IPS-11a (cell line): ENCODE measurements around the gene TBRG4.
"Not testable (repeated sequence)": the region's sequence is repeated elsewhere in the genome, so short reads cannot be mapped to it uniquely, and the experiment has no call there.

Experiments
- H3K4me3 ChIP-seq: one replicate; pipeline ENCODE4 v1.5.1; 2013; ENCODE audit warnings: low read depth, low read length, control low read depth

The TBRG4 gene

DNA sequence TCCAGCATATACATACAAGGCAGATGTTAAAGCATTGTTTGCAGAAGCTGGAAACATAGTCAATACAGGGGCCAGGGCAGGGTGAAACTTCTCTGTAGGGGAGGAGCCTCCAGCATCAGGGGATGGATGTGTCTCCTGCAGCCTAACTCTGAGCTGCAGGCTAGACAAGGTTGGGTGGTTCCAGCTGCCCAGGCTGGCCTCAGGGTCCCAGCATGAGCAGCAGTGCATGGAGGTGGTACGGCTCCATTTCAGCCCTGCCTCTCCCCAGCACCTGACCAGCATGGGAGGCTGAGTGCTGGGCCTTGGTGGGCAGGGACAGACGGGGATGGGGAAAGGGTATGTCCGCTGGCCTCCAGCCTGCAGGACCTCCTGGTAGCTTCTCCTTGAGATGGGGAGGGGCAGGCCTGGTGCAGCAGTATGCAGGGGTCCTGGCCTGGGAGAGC, 7.4 kb upstream of the TBRG4 start:
- H3K4me3 ChIP-seq = no peak overlapping the region

DNA sequence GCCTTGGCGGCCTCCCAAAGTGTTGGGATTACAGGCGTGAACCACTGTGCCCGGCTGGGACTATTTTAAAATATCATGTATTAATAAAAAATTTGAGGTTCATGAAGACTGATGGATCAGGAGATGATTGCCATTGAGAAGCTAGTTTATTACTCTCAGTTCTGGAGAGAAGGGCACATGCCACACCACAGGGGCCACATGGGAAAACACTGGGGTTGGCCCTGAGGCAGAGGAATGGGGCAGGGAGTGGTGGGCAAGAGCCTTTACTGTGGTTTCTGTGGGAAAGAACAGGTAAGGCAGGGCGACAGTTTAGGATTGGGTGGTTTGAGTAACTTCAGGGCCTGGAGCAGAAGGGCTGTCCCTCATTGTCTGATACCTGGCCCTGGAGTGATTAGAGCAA, 6.8 kb upstream of the TBRG4 start:
- H3K4me3 ChIP-seq = no peak overlapping the region

DNA sequence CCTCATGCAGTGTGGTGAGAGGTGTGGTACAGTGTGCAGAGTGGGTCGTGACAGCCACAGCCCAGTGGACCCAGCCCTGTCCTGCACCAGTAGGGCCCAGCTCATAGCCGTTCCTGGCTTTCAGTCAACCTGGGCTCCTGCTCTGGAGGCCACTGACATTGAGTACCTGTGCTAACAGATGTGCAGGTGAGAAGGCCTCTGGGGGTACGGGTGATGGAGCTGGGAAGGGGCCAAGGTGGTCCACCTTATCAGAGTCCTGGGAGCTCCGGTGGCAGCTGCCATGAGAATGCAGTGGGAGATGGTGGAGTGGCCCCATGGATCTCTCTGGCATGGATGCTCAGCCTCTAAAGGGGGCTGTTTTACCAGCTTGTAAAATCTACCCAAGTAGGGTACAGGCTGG, 6.1 kb upstream of the TBRG4 start:
- no peak overlapping the region for H3K4me3 ChIP-seq

DNA sequence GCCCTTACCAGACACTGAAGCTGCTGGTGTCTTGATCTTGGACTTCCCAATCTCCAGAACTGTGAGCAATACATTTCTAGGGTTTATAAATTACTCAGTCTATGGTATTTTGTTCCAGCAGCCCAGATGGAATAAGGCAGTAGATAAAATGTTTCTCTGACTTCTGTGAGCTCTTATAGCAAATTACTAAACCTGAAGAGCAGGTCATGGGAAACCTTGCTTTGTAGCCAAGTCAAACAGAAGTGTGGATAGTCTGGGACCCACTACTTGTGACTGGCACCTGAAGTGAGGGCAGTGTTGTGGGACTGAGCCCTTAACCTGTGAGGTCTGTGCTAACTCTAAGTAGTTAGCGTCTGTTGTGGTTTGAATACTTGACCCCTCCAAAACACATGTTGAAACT, 4.6 kb upstream of the TBRG4 start:
- no peak overlapping the region for H3K4me3 ChIP-seq

DNA sequence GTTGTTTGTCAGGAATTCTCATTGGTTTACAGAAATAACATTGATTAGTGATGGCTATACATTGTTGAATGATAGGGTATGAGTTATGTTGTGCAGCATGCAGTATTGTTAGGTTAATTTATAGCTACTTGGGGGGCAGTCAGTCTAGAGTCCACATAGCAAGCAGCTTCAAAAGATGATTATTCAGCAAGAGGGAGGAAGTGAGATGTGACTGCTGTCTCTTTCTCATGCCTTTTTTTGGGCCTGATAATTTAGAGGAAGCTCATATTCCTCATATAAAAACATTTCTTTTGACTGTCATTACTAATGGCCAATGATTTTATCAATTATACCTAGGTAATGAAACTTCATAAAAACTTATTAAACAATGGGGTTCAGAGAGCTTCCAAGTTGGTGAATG, 3.4 kb upstream of the TBRG4 start:
- no peak overlapping the region for H3K4me3 ChIP-seq

DNA sequence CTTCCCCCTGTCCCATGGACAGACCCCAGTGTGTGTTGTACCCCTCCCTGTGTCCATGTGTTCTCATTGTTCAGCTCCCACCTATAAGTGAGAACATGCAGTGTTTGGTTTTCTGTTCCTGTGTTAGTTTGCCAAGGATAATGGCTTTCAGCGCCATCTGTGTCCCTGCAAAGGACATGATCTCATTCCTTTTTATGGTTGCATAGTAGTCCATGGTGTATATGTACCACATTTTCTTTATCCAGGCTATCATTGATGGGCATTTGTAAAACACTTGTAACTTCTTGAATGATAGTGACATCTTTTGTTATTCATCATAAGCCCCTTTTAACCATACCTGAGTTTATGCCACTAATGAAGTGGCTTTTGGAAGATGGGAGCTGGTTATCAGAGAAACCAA, 2.8 kb upstream of the TBRG4 start:
- not testable (repeated sequence) for H3K4me3 ChIP-seq

DNA sequence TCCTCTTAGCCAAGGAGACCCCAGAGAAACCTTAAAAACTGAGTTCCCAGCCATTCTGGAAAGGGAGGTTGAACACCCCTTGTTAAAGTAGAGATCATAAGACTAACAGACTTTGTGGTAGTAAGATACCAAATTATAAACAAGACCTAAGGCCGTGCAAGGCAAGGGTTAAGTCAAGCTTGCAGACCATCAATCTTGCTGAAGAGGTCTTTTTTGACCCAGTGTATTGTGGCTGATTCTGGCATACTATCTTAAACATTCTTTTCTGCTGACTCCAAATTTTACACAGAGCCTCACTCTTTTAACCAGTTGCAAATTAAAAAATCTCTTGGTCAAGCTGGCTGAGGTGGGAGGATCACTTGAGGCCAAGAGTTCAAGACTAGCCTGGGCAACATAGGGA, 1.2 kb upstream of the TBRG4 start:
- peak overlapping the region; percentile 100 for H3K4me3 ChIP-seq

DNA sequence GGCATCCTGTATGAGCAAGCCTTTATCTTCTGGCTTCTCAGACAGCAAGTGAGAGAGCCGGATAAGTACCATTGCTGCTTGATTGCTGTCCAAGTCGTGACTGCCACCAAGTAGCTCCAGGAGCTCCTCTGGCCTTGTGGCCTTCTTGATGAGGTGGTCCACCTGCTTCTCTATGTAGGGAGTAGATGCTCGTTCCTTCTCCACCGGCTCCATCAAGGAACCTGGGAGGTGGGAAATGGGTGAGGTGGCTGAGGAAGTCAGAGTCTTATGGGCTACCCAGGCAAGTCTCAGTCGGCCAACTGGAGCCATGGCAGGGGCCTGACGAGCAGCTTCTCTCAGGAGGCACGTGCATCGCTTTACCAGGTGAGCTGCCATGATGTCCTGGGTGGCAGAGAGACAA, 2.6 kb downstream of the TBRG4 start:
- H3K4me3 ChIP-seq = no peak overlapping the region

DNA sequence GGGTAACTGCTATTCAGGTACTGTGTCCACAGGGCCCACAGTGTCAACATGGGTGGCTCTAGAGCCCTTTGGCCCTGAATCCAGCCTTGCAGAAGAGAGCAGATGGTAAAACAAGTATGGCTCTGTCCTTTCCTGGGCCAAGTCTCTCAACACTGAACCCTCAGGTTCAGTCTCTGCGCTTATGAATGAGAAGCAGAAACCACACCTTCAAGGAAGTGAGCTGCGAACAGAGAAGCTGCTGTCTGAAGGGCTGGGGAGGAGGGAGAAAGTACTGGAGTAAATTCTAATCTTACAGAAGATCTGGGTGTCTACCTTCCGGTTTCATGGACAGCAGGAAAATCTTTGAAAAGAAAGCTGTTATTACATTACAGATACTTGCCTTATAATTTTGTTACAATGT, 4.1 kb downstream of the TBRG4 start:
- H3K4me3 ChIP-seq = no peak overlapping the region

DNA sequence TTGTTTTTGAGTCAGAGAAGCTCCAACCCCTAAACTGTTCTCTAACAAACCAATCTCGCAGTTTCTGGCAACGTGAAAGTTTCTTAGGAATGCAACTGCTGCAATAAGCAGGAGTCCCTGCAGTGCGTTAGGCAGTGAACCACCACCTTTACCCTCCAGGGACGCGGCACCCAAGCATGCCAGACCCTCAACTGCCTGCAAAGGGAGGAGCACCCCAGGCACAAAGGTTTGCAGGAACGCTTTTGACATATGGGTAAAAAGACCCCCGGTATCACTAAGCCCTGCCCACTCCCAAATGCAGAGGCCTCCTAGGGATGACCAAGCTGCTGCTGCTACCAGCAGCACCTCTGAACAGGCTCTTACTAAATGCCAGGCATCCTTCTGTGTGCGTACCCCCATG, 4.7 kb downstream of the TBRG4 start:
- H3K4me3 ChIP-seq = no peak overlapping the region

DNA sequence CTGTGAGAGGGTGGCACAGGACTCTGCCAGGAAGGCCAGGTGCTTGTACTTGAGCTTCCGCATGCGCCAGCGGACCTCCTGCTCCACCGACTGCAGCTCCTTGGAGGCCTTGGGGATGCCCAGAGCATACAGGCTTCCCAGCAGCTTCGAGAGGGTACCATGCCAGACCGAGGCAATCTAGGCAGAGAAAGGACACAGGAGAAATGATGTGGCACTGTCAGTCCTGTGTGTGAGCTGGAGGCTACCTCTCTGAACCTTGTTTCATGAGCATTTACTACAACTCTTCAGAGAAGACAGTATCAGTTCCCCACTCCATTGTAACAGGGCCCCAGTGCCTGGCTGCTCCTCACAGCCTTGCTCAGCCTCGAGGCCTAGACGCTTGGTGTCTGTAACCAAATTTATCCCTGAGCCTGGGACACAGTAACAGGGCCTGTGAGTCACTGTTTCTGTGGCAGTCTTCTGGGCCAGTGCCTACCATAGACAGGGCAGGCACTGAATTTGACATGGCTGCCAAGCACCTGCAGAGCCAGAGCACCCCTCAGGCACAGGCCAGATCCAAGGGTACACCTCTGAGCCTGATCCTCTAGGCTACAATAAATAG, 5.8 kb downstream of the TBRG4 start:
- H3K4me3 ChIP-seq = no peak overlapping the region

DNA sequence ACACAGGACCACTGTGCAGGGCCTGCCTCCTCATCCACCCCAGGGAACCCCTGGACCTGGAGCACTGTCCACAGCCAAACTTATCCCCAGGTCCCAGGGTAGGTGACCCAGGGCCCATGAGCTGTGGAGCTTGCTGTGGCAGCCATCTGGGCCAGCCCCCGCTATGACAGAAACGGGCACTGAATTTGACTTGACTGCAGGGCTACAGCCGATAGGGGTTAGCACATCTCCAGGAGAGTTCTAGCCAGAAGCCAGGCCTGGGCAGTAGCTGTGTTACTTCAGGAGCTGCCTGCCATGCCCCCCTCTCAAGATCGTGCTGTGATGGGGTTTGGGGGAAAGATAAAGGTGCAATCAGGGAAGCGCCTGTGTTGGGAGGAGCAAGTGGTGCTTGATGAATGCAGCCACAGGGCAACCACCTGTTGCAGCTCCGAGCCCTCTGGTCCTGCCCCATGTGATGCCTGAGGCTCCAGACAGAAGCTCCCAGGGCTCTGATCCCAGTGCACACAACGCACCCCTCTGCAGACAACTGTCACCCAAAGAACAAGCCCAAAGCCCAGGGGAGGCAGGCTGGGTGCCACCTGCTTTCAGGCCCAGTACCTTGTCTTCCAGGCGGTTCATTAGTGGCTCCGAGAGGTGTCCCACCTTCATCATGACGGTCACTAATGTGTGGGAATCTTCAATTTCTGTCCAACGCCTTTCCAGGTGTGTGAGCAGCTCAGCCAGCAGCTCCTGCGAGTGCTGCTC, 6.5 kb downstream of the TBRG4 start:
- no peak overlapping the region for H3K4me3 ChIP-seq

DNA sequence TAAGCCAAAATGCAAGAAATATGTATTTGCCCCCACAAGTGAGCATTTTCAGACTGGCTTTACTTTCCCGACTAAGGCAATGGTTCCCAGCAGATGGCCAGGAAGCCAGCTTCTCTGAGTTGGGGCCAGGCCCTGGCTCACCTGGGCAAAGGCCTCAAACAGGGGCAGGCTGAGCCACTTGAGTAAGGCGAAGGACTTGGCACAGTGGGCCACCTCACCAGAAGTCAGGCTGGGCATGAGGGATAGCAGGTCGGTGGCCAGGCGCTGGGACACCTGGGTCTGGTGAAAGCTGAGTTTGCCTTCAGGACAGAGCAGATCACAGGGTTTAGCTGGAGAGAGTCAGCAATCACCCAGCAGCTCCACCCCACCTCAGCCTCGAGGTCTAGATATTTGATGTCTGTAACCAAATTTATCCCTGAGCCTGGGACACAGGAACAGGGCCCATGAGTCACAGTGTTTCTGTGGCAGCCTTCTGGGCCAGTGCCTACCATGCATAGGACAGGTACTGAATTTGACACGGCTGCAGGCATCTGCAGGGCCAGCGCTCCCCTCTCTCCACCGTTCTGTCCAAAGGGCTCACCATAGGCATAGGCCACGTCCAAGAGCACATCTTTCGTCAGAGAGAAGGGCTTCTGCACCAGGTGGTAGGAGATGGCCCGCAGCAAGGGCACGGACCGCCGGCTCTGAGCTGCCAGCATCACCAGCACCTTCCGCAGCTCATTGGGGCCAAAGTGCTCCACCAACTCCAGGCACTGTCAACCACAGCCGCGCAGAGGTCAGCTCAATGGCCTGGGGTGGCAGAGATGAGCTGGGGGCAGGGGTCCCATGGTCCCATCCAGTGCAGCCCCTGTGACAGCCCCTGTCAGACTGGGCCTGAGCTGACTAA, 7.3 kb downstream of the TBRG4 start:
- H3K4me3 ChIP-seq = no peak overlapping the region

DNA sequence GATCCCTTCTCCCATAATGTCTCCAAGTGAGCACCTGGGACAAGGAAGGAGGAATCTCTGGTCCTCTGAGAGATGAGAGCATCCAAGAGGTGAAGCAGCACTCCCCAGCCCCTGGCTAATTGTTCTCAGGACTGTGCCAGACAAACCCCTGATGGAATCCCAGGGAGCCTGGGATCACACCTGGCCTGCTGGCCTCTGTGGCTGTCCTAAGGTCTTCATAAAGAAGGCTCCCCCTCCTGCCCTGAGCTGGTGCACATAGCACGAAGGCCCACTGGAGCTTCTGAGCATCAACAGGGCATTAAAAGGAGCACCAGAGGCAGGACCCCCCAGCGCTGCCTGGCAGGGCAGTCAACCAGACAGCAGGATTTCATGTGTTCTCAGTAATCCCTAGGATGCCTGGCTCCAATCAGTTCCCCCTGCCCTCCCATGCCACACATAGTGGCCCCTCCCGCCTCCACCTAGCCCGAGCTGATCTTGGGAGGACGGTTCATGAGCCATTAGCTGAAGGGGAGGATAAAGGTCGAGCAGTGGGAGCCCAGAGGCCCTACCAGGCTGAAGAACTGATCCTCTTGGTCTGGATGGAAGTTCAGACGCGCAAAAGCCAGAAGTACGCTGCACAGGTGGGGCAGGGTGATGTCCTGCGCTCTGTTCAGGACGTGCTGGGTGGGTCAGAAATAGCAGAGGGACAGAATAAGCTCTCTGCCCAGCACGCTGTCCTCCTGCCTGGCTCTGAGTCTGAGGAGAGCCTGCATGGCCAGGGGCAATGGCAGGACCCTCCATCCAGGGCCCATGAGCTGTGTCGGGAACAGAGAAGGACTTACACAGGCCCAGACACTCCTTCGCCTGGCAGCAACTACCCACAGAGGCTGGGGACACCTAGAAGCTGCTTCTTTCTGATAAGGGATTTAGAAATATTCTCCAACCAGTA, 8.4 kb downstream of the TBRG4 start:
- H3K4me3 ChIP-seq = no peak overlapping the region

DNA sequence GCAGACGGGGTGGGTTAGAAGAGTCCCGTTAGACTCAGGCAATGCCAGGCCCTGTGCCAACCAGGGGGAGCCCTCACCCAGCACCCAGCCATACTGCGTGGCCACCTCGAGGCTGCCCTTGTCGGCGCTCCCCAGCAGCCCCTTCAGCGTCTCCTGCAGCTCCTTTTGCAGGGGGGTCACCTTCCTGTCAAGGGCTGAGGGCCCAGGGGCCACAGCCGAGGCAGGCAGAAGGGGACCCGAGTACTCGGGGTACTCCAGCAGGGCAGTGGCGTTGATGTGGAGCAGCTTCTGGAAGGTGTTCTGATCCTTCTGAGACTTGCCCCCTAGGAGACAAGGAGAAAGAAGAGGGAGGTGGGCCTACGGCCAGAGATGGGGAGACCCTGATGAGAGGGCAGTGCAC, 9.7 kb downstream of the TBRG4 start:
- no peak overlapping the region for H3K4me3 ChIP-seq

DNA sequence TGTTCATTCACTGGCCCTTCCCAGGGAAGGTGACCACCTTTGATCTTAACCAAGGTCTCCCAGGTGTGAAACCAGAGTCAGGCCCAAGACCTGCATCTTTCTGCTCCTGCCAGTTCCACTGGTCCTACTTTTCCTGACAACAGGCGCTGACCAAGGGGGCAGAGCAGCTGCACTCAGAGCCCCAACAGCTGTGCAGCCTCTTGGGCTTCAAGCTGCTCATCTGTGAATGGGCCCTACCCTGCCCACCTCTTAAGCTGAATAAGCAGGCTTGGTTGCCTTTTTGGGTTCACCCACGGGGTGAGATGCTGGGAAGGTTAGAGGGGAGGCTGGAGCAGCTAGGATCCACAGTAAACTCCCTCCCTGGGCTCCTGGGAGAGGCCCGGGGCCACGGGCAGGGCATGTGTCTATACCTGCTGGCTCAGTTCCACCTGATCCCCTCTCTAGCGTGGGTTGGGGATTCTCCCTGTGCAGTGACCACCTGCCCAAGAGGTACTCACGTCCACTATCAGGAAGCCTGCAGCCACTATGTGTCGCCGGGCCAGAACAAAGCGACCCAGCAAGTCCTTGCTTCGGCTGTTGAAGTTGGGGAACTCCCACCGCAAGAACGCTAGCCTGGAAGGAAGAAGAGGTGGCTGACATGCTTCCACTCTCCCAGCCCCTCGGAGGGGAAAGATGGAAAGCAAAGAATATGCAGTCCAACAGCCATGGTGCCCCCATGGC, 10.6 kb downstream of the TBRG4 start:
- no peak overlapping the region for H3K4me3 ChIP-seq

DNA sequence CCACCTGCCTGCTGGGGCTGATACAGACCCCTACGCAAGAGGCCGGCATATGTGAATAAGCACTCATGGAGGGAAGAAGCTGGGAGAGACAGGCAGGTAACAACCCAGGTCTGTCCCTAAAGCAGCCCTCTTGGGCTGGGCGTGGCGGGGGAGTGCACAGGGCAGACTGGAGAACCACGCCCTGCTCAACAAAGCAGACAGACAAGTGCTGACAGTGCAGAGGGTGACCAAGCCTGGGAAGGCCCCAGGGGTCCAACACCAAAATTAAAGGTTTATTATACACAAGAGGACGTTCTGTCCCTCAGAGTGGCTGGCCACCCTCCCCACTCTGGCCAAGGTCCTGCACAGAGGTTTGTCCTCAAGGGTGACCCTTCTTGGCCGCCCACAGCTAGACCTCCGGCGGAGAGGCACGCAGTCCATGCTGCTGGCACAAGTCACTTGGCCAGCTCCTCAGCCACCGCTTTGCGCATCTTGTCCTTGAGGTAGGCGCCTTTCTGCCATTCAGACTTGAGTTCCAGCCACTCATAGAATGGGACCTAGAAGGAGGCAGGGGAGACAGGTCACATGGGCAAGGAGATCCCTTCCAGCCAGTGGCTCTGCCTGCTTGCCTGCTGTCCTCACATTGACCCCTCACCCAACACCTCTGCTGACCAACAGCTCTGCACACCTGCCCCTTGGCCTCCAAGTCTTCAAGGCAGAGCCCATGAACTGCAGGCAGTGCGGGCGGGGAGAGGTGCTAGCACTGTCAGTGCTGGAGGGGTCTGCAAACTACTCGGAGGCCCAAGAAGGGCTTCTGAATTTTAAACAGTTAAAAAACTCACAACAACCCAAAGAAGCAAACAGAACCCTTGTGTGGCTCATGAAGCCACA, 11.4 kb downstream of the TBRG4 start:
- no peak overlapping the region for H3K4me3 ChIP-seq

DNA sequence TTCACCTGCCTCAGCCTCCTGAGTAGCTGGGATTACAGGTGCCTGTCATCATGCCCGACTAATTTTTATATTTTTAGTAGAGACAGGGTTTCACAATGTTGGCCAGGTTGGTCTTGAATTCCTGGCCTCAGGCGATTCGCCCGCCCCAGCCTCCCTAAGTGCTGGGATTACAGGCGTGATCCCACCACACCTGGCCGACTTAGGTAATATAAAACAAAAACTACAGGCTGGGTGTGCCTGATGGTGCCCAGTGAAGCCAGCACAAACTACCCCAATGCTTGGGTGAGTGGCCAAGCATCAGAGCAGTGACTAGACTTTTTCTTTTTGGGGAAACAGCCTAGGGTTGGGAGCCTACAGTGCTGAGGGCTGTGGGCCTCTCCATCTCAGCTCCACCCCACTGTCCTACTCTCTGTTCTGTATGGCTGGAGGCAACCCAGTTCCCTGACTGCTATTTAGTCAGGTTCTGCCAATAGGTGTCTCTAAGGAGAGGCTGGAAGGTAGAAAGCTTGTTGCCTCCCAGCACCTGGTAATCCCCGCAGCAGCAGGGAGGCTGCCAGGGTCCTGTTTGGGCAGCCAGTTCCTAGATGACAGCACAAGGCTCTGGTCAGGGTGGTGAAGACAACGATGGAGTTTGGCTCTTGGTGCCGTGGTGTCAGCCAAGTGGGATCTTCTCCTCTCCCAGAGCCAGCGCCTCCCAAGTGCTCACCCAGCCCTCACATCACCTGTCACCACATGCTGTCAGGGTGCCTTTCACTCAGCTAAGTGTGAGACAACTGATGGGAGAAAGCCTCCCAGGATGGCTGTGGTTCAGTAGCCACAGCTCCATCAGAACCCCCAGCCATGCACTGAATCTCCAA, 12.3 kb downstream of the TBRG4 start:
- no peak overlapping the region for H3K4me3 ChIP-seq

DNA sequence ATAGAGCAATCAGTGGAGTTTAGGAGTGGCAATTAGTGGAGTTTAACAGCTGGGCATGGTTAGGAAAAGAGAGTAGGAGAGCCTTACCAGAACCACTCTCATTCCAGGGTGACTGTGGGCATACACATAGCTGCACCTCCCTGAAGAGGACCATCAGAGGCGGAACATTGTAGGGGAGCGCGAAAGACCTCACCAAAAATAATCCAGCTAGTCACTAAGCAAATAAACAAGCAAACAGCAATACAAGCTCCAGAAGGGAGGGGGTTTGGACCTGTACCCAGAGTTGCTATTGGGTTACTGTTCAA, 18.6 kb downstream of the TBRG4 start:
- no peak overlapping the region for H3K4me3 ChIP-seq
